Activated naive CD4-positive, alpha-beta T cell treated with anti-CD3 and anti-CD28 coated beads for 36 hours (primary cell): Measurements from ENCODE around the gene GOLGA6D. TPM values are rescaled to one million over a fixed set of nuclear protein-coding genes. Genes with fewer than 3 reads are reported as not detected.
"Not testable (repeated sequence)": the region's sequence is repeated elsewhere in the genome, so short reads cannot be mapped to it uniquely, and the experiment has no call there.

Experiments
- CTCF ChIA-PET: fragments of 350-600 bp; sonication (Branson Sonifier 250); formaldehyde crosslinking; loops from one replicate; lab custom pipeline; 2021; ENCODE audit warnings: antibody characterized with exemption; lab: Charles Lee
- DNase-seq: peaks from one replicate; pipeline ENCODE4 v3.0.0-alpha.2; 2020
- H3K27ac Mint-ChIP-seq: one replicate; pipeline ENCODE4 v1.8.0; 2021; ENCODE audit warnings: mild to moderate bottlenecking, mixed read lengths
- H3K27me3 Mint-ChIP-seq: one replicate; pipeline ENCODE4 v1.8.0; 2021; ENCODE audit warnings: low read depth, mixed read lengths
- H3K36me3 Mint-ChIP-seq: one replicate; pipeline ENCODE4 v1.8.0; 2021; ENCODE audit warnings: low read depth, mixed read lengths
- H3K4me1 Mint-ChIP-seq: one replicate; pipeline ENCODE4 v1.8.0; 2021; ENCODE audit warnings: low read depth, mixed read lengths
- H3K4me3 Mint-ChIP-seq: one replicate; pipeline ENCODE4 v1.8.0; 2021; ENCODE audit warnings: mild to moderate bottlenecking, moderate library complexity, mixed read lengths
- H3K9me3 Mint-ChIP-seq: one replicate; pipeline ENCODE4 v1.8.0; 2021; ENCODE audit warnings: mixed read lengths
- intact Hi-C: fragments of 100-400 bp; cut with micrococcal nuclease; formaldehyde crosslinking; loops from one replicate; pipeline ENCODE4 v1.15.1; 2023
- total RNA-seq, 2 experiments: library from RNA; stranded (reverse); gene quantifications; one replicate each; pipeline ENCODE4 v1.2.3, GENCODE V29; 2021

Gene GOLGA6D, protein sequence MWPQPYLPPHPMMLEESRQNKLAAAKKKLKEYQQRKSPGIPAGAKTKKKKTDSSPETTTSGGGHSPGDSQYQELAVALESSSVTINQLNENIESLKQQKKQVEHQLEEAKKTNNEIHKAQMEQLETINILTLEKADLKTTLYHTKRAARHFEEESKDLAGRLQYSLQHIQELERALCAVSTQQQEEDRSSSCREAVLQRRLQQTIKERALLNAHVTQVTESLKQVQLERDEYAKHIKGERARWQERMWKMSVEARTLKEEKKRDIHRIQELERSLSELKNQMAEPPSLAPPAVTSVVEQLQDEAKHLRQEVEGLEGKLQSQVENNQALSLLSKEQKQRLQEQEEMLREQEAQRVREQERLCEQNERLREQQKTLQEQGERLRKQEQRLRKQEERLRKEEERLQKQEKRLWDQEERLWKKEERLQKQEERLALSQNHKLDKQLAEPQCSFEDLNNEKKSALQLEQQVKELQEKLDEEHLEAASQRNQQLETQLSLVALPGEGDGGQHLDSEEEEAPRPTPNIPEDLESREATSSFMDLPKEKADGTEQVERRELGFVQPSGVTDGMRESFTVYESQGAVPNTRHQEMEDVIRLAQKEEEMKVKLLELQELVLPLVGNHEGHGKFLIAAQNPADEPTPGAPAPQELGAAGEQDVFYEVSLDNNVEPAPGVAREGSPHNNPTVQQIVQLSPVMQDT
- not detected for total RNA-seq

DNA sequence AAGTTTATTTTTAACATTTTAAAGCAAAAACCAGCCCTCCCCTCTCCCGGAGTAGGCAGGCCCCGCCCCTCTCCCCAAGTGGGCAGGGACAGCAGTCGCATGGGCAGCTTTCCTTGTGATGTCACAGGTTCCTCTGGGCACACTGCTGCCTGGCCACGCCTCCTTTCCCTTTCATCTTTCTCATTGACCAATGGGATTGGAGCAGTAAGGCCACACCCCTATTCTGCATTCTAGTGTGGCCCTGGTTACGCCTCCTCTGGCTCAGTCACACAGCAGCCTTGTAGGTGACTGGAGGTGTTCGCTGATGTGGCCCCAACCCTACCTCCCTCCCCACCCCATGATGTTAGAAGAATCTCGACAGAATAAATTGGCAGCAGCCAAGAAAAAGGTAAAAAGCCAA, at the start of gene GOLGA6D:
TSS of gene GOLGA6D (plus strand) at position 264 of the 400 bp plus-strand sequence. CDS start at position 305, 41 bp downstream.
- H3K27me3 Mint-ChIP-seq, intact Hi-C loops, H3K4me3 Mint-ChIP-seq, H3K36me3 Mint-ChIP-seq, H3K9me3 Mint-ChIP-seq, H3K27ac Mint-ChIP-seq, H3K4me1 Mint-ChIP-seq, DNase-seq, CTCF ChIA-PET: not testable (repeated sequence)

DNA sequence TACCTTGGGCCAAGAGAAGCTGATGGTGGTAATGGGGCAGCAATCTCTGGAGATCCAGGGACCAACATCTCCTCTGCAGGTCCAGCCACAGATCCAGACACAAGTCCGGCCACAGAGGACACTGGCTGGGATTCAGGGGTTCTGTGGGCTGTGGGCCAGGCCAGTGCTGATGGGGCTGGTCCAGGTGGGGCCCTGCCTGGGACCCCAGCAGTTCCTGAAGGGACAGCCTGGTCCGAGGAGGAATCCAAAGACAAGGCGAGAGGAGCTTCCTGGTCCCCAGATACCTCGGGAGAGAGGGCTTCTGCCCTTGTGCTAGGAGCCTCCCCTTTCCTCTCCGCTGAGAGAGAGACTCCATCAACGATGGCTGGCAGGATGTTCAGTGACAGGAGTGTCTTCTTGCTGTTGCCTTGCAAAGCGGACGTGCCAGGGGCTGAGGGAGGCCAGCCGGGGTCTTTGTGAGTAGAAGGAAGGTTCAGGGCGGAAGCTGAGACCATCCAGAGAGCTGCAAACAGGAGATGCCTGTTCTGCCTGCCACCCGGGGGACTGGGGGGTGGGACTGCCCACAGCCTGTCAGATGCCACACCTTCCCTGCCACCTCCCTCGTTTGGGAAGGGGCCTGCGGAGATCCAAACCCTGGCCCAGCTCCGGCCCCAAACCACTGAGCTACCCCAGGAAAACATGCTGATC, 49.0 kb upstream of the GOLGA6D start:
- Mint-ChIP-seq H3K27ac (no peak overlapping the region), H3K9me3 (no peaks in the 10 kb centered on the region), H3K36me3 (no peaks in the 10 kb centered on the region), H3K4me3 (no peak overlapping the region), H3K4me1 (no peaks in the 10 kb centered on the region), H3K27me3 (peaks cover 8% of the 10 kb centered on the region)
- CTCF ChIA-PET: no interaction called here
- no peak for DNase-seq
- intact Hi-C loops: loop anchor here (10.0 kb wide), 1 partner anchor 91 kb away; no protein-coding TSS in a partner anchor

DNA sequence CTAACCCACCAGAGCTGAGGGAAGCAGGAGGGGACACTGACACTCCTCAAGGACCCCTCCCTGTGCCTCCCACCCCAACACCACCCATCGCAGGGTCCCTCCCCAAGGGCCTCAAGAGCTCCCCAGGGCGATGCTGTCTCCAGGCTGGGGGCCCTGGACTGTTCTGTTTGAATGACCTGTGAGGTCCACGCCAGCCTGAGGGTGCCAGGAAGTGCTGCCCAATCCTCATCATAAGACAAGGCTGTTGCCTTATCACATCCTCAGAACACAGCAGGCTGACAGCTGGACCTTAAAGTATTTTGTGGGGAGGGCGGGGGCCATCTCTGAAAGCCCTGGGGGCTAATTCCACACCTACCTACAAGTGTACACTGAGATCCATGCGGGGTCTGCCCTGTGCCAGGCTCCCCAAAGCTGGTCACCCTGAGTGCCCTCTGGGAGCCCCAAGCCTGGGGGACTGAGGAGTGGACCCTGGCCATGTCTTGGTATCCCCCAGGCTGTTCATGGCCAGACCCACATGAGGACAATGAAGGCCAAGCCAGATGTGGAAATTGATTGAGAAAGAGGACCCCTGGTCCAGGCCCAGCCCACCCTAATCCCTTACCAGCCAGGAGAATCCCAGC, 48.3 kb upstream of the GOLGA6D start:
- Mint-ChIP-seq H3K4me1 (no peaks in the 10 kb centered on the region), H3K36me3 (no peaks in the 10 kb centered on the region), H3K27me3 (peaks cover 12% of the 10 kb centered on the region), H3K9me3 (no peaks in the 10 kb centered on the region), H3K27ac (no peak overlapping the region), H3K4me3 (no peak overlapping the region)
- no peak for DNase-seq
- intact Hi-C loops: loop anchor here (10.0 kb wide), 1 partner anchor 90 kb away; no protein-coding TSS in a partner anchor
- CTCF ChIA-PET: interaction anchor here (0.6 kb wide), 1 partner anchor 75 kb away, joined by 4 read pairs; no protein-coding TSS in a partner anchor

DNA sequence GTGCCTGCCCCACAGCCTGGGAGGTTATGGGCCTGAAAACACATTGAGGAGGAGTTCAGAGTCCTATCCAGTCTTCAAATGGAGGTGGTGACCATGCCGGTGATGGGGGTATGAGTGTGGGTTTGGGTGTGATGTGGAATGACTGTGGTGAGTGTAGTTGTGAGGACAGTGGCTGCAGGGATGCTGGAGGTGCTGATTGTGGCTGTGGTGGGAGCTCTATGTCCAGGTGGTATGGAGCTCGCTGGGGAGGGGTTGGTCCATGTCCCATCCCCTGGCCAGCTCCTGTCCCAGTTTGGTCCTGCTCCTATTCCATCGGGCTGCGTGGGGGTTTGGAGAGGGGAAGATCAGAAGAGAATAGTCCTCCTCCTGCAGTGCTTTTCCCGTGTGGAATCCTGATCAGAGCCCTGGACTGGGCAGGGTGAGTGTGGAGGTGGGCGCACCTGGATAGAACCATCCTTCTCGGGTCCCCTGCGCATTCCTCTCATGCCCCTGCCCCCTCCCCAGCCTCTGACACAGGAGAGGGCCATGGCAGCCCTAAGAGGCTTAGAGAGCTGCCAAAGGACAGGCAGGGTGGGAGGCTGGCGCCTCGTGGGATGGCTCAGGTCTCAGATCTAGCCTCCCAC, 47.5 kb upstream of the GOLGA6D start:
- Mint-ChIP-seq H3K4me1 (peaks cover 2% of the 10 kb centered on the region), H3K27ac (no peak overlapping the region), H3K27me3 (peaks cover 17% of the 10 kb centered on the region), H3K4me3 (no peak overlapping the region), H3K36me3 (no peaks in the 10 kb centered on the region), H3K9me3 (no peaks in the 10 kb centered on the region)
- CTCF ChIA-PET: interaction anchor here (0.6 kb wide), 1 partner anchor 74 kb away, joined by 4 read pairs; no protein-coding TSS in a partner anchor
- intact Hi-C loops: loop anchor here (10.0 kb wide), 1 partner anchor 90 kb away; no protein-coding TSS in a partner anchor
- DNase-seq: no peak

DNA sequence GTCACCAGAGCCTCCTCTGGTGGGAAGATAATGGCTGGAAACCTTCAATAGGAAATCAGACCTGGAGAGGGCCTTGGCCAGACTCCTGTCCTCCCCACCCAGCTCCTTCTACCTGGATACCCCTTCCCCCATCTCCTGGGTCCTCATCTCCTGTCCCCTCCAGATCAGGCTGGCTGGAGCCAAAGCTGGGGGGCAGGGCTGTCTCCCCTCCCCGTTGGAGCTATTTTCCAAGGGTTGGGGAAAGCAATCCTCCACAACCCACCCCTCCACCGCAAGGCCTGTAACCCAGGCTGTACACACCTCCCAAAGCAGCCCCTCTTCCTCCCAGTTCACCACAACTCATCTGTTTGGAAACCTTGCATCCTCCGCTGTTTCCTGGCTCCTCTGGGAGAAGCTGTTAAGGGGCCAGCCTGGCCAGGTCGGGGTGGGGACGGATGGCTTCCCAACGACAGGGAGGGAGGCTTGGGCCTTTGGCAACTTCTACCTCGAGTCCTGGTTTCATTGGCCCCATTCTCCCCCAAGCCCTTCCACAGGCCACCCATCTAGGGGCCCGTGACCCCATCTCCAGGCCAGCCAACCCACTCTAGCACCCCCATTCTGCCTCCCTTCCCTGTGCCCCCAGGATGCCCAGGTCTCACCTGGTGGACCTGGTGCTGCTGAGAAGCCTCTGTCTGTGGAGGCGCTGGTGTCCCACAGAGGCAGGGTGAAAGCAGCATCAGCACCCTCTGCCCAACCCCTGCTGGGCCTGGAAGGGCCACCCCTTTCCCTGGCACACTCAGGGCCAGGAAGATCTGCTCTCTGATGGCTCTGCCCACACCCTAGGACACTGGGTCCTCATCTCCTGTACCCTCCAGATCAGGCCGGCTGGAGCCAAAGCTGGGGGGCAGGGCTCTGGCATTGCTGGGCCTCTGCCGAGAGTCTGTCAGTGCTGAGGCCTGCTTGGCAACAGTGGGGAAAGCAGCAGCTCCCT, 46.6 kb upstream of the GOLGA6D start:
- intact Hi-C loops: loop anchor here (10.0 kb wide), 1 partner anchor 89 kb away; no protein-coding TSS in a partner anchor
- H3K4me3 Mint-ChIP-seq: no peak overlapping the region
- no peak overlapping the region for H3K27ac Mint-ChIP-seq
- DNase-seq: no peak
- H3K4me1 Mint-ChIP-seq: peaks cover 2% of the 10 kb centered on the region
- H3K27me3 Mint-ChIP-seq: peaks cover 19% of the 10 kb centered on the region
- no peaks in the 10 kb centered on the region for H3K36me3 Mint-ChIP-seq
- CTCF ChIA-PET: no interaction called here
- H3K9me3 Mint-ChIP-seq: no peaks in the 10 kb centered on the region

DNA sequence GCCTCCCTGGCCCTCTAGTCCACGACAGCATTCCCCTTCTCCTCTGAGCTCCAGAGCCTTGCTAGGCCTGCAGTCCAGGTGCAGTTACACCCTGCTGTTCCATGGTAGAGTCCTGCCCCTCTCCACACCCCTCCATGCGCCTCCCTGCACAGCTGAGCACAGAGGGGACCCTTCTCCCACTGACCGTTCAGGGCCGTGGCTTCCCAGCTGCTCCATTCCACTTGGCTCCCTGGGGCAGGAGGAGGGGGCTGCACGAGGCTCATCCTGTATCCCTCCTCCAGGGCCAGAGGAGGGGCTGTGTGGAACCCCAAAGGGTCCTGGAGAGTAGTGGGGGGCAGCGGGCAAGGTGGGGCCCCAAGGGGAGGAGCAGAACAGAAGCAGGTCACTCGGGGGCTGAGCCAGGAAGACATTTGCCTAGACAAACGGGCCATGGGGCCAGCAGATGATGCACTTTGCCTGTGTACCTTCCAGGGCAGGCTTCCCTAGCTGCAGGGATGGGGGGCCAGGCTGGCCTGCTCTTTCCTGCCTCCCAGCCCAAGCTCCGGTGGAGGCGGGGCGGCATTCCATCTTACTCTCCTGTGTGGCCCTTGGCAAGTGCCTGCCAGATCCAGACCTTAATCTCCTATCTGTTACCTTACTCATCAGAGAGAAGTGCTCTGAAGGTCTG, 45.2 kb upstream of the GOLGA6D start:
- no peak for DNase-seq
- Mint-ChIP-seq H3K27ac (no peak overlapping the region), H3K27me3 (peaks cover 16% of the 10 kb centered on the region), H3K9me3 (no peaks in the 10 kb centered on the region), H3K4me1 (peaks cover 2% of the 10 kb centered on the region), H3K4me3 (no peak overlapping the region), H3K36me3 (no peaks in the 10 kb centered on the region)
- intact Hi-C loops: loop anchor here (10.0 kb wide), 1 partner anchor 87 kb away; no protein-coding TSS in a partner anchor
- CTCF ChIA-PET: no interaction called here

DNA sequence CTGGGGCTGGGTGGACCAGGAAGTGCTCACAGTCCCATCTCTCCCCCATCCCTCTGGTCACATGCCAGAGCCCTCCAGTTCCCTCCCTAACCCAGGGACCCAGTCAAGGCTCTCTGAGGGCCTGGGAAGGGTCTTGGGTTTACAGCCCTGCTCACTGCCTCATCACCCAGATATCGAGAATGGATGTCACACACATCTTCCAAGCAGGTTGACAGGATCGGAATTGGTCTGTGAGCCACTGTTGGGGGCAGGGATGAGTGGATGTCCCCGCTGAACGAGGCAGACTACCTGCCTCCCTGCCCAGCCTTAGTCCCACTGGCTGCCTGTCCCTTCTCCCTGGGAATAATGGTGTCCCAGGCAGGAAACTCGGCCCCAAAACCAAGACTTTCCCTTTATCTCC, 44.5 kb upstream of the GOLGA6D start:
- H3K27me3 Mint-ChIP-seq: peaks cover 16% of the 10 kb centered on the region
- CTCF ChIA-PET: no interaction called here
- intact Hi-C loops: loop anchor here (10.0 kb wide), 1 partner anchor 87 kb away; no protein-coding TSS in a partner anchor
- peaks cover 2% of the 10 kb centered on the region for H3K4me1 Mint-ChIP-seq
- DNase-seq: no peak
- no peak overlapping the region for H3K27ac Mint-ChIP-seq
- H3K9me3 Mint-ChIP-seq: no peaks in the 10 kb centered on the region
- H3K4me3 Mint-ChIP-seq: no peak overlapping the region
- H3K36me3 Mint-ChIP-seq: no peaks in the 10 kb centered on the region

DNA sequence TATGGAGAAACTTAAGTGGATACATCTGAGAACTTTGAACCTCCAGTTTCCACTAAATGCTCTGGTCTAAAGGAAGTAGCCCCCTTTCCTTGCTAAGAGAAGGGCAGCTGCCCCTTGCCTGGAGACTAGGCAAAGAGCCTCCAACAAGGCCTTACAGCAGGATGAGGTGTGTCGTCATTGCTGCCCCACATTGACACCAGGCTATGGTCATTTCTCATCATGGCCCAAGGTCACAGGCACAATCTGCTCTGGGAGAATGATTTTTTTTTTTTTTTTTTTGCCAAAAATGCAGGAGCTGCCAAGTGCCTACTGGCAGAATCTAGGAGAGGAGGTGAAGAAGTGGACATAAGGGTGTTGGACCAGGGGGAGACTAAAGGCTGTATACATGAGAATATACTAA, 36.9 kb upstream of the GOLGA6D start:
- H3K4me3 Mint-ChIP-seq, H3K27me3 Mint-ChIP-seq, H3K4me1 Mint-ChIP-seq, CTCF ChIA-PET, H3K9me3 Mint-ChIP-seq, DNase-seq, H3K27ac Mint-ChIP-seq, intact Hi-C loops, H3K36me3 Mint-ChIP-seq: not testable (repeated sequence)

DNA sequence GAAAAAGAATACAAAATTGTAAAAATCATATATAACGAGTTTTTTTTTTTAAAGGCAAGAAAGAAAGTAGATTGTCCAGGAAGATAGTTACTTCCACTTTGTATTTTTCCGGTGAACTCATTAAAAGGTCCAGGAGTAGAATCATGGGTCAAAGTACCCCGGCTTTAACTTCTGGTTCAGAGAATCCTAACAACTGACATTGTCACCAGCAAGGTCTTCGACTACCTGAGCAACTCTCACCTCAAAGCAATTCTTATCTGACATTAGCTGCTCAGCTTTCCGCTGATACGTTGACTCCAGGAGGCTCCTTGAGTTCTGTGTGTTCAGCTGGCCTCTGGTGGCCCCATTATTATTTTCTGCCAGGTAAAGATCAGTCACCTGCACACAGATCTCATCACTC, 33.6 kb upstream of the GOLGA6D start:
- H3K27ac Mint-ChIP-seq, H3K27me3 Mint-ChIP-seq, H3K36me3 Mint-ChIP-seq, intact Hi-C loops, DNase-seq, H3K4me3 Mint-ChIP-seq, H3K4me1 Mint-ChIP-seq, CTCF ChIA-PET, H3K9me3 Mint-ChIP-seq: not testable (repeated sequence)

DNA sequence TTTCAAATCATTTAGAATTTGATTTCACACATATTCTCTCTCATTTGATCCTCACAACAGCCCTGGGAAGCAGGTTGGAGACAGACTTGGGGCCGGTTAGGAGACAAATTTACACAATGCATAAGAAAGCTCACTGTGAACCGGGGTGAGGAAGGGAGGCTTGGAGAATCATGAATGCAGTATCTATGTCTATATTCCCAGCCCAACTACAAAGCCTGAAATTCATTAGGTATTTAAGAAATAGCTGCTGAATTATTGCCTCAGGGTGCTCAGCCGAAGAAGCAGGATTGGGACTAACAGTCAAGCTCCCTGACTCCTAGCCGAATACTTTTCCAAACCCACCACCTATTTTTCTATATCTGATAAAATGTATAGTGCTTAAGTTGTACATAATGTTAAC, 32.9 kb upstream of the GOLGA6D start:
- Mint-ChIP-seq H3K4me1 (no peaks in the 10 kb centered on the region), H3K36me3 (no peaks in the 10 kb centered on the region), H3K27ac (no peak overlapping the region), H3K27me3 (no peaks in the 10 kb centered on the region), H3K4me3 (no peak overlapping the region), H3K9me3 (no peaks in the 10 kb centered on the region)
- intact Hi-C loops: no loop called here
- DNase-seq: no peak
- CTCF ChIA-PET: interaction anchor here (0.6 kb wide), 1 partner anchor 507 kb away, joined by 3 read pairs; no protein-coding TSS in a partner anchor
